Airway epithelial cell (primary cell): ENCODE results near the gene RBM38. TPM values are rescaled to one million over a fixed set of nuclear protein-coding genes. Genes with fewer than 3 reads are reported as not detected.

Experiments used
- total RNA-seq: library from RNA; depleted of rRNA; stranded (reverse); fragments of >200 nt; gene quantifications from 2 replicates; pipeline ENCODE4 v1.2.3, GENCODE V29; 2015

The RBM38 gene
- total RNA-seq, result 14.2 and 19.8 TPM in 2 replicates

DNA sequence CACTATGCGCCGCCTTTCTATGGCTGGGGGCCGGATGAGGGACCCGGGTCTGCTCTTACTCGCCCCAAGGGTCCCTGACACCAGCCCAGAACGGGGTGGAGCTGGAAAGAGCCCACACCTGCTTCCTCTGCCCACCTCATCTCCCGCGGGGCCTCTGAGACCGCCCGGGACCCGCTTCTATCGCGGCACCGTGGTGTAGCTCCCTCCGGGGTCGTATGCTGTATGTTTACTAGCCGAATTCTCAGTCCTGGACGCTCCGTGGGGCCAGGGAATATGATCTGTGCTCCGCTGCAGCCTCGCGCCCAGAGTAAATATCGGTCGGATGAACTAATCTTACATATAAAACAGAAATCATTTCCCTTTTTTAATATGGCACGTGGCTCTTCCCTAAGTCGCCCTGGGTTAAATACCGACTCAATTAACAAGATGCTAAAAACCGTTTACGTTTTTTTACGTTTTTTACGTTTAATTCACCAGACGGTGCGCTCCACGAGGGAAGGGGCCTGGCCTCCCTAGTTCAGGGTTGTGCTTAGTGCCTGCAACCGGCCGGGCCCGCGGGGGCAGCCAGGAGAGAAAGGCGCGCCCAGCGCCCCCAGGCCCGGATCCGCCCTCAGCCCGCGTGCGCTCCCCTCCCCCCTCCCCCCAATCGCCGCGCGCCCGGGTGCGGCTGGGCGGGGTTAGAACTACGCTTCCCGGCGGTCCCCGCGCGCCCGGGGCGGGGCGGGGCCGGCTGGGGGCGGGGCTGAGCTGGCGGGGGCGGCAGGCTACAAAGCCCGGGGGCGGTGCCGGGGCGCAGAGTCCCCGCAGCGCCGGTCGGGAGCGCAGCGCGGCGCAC lies at the start of gene RBM38:
Gene RBM38, plus strand, starts transcription at position 793 of the 835 bp plus-strand sequence. CDS start 186 bp downstream, outside the sequence.

GRCh38 chr20:57351042-57351783 lies 40.0 kb upstream of the RBM38 start, which contains the start of gene RAE1:
Gene RAE1 (plus strand): TSS chr20:57351255. CDS start chr20:57354039, 2,784 bp downstream.

Other genes starting within 250 kb of the RBM38 start
- gene BMP7, start 124.8 kb upstream of the RBM38 start, total RNA-seq, result 0.33 and 0.49 TPM in 2 replicates
- gene SPO11, start 61.6 kb upstream of the RBM38 start, total RNA-seq, result not detected in 2 replicates
- 41.1 and 51.4 TPM in 2 replicates for gene RAE1, start 40.1 kb upstream of the RBM38 start, total RNA-seq
- gene CTCFL, start 133.7 kb downstream of the RBM38 start, total RNA-seq, result not detected in 2 replicates
- gene PCK1, start 169.7 kb downstream of the RBM38 start, total RNA-seq, result not detected in 2 replicates
- not detected in 2 replicates for gene ZBP1, start 229.0 kb downstream of the RBM38 start, total RNA-seq